Fibroblast of mammary gland (primary cell): ENCODE measurements around the gene IGSF11.

ENCODE experiments used
- DNase-seq: peaks from one replicate; pipeline ENCODE4 v3.0.0-alpha.2; 2010; ENCODE audit warnings: low read depth
- H3K4me3 ChIP-seq: 2 replicates; pipeline ENCODE4 v1.5.1; 2011; ENCODE audit warnings: low read depth, mild to moderate bottlenecking, low read length, moderate library complexity; ENCODE audit not compliant: control insufficient read depth
- TF ChIP-seq, protein P1 (sequence below): conservative IDR thresholded peaks from 2 replicates; pipeline ENCODE4 v1.5.1; 2011; ENCODE audit warnings: low read depth, low read length, inconsistent platforms; ENCODE audit not compliant: control insufficient read depth, insufficient read depth

The IGSF11 gene

DNA sequence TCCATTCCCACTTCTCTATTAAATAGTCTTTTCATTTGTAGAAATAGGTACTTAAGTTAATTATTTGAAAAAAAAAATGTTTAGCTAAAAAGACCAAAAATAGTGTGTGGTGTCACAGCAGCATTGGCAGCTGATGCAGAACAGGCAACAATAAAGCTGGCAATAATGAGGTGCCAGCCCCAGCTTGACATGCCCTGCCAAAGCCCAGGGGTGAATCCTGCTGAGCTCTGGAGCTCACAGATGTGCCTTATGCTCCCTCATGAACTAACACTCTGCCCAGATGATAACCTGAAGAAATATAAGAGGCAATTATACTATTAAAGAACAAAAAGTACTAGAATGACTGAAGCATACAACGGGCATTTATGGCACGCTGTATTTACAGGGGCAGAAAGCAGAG lies 63.8 kb downstream of the IGSF11 start:
- TF ChIP-seq, protein P1, sequence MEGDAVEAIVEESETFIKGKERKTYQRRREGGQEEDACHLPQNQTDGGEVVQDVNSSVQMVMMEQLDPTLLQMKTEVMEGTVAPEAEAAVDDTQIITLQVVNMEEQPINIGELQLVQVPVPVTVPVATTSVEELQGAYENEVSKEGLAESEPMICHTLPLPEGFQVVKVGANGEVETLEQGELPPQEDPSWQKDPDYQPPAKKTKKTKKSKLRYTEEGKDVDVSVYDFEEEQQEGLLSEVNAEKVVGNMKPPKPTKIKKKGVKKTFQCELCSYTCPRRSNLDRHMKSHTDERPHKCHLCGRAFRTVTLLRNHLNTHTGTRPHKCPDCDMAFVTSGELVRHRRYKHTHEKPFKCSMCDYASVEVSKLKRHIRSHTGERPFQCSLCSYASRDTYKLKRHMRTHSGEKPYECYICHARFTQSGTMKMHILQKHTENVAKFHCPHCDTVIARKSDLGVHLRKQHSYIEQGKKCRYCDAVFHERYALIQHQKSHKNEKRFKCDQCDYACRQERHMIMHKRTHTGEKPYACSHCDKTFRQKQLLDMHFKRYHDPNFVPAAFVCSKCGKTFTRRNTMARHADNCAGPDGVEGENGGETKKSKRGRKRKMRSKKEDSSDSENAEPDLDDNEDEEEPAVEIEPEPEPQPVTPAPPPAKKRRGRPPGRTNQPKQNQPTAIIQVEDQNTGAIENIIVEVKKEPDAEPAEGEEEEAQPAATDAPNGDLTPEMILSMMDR: no peak
- H3K4me3 ChIP-seq: no peak overlapping the region
- no peak for DNase-seq

DNA sequence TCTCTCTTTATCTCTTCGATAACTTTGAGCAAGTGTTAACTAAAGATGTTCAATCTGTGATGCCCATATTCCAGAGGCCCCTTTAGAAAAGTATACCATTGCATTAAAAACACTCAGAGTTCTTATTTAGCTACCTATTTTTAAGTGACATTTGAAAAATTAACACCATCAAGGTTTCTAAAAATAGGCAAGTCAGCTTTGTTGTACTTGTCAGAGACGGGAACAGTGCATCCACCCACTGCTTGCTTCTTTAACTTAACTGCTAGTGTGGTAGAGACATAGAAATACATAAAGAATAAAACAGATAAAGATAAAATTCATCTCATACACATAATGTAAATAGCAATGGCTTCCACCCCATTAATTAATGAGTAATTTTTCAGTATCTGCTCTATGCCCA lies 66.0 kb downstream of the IGSF11 start:
- no peak for DNase-seq
- no peak overlapping the region for H3K4me3 ChIP-seq
- TF ChIP-seq, protein P1: no peak

DNA sequence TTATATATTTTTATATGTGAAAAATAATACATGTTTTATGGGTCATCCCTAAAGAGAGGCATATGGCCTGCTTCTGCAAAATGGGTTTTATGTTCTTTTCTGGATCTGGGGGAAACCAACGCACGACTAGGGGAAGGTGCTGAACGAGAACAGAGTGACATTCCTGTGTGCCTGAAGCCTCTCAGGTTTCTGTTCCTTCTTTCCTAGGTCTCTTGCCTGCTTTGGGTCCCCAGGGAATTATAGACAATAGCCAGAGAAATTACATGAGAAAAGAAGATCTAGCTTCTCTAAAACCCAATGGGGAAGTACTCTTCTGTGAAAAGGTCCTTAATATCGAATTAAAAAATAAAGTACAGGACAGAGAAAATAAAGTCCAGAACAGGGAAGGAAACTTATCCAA lies 66.5 kb downstream of the IGSF11 start:
- no peak for DNase-seq
- TF ChIP-seq, protein P1: no peak
- no peak overlapping the region for H3K4me3 ChIP-seq

DNA sequence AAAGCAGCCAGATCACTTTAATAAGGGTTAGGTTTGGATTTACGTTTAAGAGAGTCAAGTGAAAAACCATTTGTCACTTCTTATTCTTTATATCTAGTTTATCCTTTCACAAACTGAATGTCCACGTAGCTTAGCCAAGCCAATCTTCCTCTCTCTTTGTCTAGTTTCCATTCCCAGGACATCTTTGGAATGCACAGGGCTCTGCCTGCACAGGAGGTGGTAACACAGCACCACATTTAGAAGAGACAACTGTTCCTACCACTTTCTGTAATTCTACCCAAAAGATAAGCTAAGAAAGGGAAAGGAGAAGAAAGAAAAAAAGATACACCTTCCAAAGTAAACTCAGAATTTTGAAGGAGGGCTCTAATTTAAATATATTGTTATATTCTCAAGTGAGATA lies 67.9 kb downstream of the IGSF11 start:
- no peak overlapping the region for H3K4me3 ChIP-seq
- TF ChIP-seq, protein P1: no peak
- no peak for DNase-seq

DNA sequence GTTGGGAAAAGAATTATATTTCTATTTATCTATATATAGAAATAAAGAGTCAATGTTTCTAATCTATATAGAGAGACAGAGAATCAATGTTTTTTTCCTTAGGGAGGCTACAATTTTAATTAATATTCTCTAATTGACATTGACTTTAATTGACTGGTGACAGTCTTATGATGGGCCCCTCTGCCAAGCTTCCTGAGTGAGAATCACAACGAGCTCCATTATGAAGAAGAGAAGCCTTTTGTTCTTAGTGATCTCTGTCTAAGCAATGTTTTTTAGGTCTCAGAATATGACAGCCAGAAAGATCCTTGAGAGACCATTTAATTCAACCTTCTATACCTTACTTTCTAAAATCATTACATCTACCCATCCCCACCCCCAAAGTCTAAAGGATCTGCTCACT lies 70.9 kb downstream of the IGSF11 start:
- no peak for DNase-seq
- TF ChIP-seq, protein P1: no peak
- no peak overlapping the region for H3K4me3 ChIP-seq

DNA sequence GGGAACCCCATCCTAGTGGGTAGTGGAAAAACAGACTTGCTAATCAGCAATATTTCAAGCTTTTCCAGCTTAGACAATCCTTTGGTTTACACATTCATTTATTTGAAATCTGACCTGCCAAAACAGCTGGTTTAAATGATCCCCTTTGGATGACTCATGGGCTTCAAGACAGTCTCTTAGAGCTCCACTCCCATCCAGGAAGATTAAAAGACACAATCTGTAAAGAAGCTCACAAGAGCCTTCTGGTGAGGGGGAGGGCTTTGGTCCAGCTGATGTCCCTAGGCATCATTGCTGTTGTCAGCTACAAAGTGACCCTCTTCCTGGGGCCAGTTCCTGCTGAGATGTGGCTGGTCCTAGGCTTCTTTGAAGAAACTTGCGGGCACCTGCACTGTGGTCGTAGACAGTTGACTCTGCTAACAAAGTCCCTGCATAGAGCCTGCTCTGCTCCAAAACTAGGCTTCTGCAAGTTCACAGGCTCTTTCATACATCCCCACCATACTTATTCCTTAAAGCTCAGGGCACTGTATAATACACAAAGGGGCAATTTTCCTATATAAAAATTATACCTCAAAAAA lies 73.7 kb downstream of the IGSF11 start:
- no peak overlapping the region for H3K4me3 ChIP-seq
- TF ChIP-seq, protein P1: no peak
- DNase-seq: peak; percentile 47

DNA sequence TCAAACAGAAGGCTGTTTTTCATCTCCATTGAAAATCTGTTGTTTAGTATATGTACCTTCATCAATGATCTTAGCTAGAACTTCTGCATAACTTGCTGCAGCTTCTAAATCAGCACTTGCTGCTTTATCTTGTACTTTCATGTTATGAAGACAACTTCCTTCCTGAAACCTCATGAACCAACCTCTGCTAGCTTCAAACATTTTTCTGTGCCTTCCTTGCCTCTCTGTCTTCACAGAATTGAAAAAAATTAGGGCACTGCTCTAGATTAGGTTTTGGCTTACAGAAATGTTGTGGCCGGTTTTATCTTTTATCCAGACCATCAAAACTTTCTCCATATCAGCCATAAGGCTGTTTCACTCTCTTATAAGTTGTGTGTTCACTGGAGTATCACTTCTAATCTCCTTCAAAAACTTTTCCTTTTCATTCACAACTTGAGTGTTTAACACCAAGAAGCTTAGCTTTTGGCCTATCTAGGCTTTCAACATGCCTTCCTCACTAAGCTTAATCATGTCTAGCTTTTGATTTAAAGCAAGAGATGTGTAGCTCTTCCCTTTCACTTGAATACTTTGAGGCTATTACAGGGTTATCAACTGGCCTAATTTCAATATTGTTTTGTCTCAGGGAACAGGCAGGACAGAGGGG lies 78.6 kb downstream of the IGSF11 start:
- no peak overlapping the region for H3K4me3 ChIP-seq
- no peak for DNase-seq
- TF ChIP-seq, protein P1: no peak
